GM12872 (cell line): ENCODE results near the gene ARMC10.

Experiments used
- TF ChIP-seq, protein P1 (sequence below): IDR thresholded peaks from 3 replicates; pipeline ENCODE4 v1.5.1; 2011; ENCODE audit warnings: low read depth, mild to moderate bottlenecking, low read length, moderate library complexity; ENCODE audit not compliant: insufficient read depth

The ARMC10 gene

DNA sequence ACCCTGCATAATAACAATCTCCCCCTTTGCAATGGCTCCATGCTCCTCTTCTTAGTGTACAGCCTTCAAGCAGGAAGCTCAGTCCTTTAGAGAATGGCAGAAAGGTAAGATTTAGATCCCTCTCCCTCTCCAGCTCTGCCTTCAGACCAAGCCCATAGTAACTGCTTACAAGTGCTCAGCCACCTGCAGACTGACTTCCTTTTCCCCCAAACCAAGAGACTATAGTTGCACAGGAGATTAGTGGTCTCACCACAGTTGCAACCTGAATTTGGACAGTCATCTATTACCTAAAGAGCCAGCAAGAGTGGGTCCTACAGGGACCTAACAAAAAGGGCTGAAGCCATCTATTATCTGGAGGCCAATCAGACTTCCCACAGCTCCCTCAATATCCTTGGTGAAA lies 16.8 kb upstream of the ARMC10 start:
- TF ChIP-seq, protein P1, sequence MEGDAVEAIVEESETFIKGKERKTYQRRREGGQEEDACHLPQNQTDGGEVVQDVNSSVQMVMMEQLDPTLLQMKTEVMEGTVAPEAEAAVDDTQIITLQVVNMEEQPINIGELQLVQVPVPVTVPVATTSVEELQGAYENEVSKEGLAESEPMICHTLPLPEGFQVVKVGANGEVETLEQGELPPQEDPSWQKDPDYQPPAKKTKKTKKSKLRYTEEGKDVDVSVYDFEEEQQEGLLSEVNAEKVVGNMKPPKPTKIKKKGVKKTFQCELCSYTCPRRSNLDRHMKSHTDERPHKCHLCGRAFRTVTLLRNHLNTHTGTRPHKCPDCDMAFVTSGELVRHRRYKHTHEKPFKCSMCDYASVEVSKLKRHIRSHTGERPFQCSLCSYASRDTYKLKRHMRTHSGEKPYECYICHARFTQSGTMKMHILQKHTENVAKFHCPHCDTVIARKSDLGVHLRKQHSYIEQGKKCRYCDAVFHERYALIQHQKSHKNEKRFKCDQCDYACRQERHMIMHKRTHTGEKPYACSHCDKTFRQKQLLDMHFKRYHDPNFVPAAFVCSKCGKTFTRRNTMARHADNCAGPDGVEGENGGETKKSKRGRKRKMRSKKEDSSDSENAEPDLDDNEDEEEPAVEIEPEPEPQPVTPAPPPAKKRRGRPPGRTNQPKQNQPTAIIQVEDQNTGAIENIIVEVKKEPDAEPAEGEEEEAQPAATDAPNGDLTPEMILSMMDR = no peak

DNA sequence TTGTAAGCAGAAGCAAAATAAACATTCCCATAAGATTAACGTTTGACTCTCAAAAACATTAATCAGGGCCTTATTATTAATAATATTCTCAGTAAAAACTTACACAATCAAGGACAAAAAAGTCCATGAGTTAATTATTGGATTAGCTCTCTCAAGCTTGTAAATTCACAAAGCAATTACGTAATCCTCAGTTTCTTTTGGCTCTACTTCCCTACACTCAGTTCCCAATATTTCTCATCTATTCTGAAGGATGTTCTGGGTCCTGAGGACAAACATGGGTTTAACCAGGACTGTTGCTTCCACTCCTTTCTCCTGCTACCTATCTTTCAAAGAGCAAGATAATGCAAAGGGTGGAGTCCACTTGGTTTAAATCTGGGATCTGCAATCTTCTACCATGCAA lies 15.5 kb upstream of the ARMC10 start:
- TF ChIP-seq, protein P1 = no peak

DNA sequence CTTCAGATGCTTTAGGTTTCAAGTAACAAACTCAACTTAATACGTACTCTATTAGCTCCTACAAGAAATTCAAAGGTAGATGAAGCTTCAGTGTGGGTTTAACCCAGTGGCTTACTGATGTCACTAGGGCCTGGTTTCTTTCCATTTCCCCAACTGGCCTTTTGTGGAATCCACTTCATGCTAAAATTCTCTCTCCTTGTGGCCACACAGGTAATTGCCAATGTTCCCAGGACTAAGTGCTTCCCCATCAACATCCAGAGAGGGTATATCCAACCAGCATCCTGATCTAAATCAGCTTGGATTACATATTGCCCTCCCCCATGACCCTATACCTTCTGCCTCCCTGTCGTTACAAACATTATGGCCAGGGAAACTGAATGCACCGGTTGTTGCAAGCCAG lies 11.0 kb upstream of the ARMC10 start:
- TF ChIP-seq, protein P1 = no peak

DNA sequence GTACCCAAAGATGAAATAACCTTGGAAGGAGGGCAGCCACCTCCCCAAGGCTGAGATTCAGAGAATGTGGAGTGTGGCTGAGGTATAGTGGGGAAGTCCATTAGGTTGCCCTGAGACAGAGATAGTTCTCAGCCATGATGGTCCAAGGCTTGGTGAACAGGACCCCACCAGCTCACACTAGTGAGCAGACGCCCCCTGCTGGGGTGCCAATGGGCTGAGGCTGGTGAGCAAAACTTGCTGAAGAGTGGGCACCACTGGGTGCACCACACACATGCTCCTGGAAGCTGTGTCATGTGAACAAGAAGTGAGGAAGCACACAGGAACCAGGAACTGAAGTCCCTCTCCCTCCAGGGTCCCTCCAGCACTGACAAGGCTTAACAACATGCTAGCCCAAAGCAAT lies 9.3 kb upstream of the ARMC10 start:
- TF ChIP-seq, protein P1 = peak; percentile 86

DNA sequence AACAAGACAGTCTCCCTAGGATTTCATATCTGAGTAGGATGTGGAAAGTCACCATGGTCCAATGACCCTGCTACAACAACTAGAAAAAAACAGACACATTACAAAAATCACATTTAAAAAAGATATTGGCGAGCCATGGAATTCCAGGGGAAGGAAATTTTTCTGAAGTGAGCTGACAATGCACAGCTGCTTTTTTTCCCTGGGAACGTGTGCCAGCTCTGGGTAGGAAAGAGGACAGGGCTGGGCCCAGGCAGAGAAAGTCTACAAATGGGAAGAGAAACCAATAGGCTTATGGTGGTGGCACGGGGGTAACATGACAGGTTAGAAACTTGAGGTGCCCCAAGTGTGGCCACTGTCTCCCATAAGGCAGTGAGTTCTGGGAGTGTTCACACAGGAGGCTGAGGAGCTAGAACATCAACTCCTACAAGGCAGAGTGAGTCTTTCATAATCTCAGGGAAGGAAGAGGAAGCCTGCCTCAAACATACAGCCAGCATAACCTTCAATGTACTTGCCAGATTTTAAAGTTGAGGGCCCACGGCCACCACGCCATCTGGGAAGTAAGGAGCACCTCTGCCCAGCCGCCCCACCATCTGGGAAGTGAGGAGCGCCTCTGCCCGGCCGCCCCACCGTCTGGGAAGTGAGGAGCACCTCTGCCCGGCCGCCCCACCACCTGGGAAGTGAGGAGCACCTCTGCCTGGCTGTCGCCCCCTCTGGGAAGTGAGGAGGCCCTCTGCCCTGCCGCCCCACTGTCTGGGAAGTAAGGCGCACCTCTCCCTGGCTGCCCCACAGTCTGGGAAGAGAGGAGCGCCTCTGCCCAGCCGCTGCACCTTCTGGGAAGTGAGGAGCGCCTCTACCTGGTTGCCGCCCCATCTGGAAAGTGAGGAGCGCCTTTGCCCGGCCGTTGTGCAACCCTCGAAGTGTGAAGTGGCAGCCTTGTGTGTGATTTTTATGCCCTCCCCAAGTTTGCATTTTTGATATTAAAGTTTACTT lies 6.2 kb upstream of the ARMC10 start:
- TF ChIP-seq, protein P1 = no peak

DNA sequence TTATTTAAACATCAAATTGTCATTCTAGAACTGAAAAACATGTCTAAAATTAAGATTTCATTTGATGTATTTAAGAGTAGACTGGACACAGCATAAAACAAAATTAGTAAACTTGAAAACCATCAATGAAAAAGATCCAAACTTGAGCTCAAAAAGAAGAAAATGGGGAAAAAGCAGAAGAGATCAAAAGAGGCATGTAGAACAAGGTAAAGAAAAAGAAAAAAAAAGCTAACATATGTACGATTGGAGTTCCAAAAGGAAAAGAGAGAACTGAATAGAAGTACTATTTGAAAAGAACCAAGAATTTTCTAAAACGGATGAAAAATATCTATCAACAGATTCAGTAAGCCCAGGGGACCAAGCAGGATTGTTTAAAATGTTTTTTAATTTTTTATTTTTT lies 3.9 kb upstream of the ARMC10 start:
- TF ChIP-seq, protein P1 = no peak

DNA sequence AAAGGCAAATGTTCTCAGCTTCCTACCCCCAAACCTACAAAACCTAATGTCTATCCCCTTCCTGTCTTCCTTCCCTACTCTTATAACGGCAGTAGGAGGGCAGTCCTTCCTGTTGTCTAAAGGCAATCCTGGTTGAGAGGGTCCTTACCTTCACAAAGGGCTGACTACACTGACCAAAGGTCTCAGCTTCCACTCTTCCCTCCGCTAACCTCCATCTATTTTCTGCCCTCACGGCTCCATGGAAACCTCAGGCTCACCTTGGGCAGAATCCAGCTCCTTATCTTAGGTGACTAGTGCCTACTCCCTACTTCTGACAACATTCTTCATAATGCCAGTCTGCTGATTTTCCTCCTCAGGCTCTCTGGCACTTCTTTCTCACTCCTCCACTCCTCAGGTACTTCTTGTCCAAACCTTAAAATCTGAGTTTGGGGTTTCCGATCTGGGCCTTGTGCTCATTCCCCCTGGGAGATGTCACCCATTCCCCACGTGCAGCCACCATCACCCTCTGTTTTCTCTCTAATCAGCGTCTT lies 886 bp upstream of the ARMC10 start:
- TF ChIP-seq, protein P1 = no peak
